Parathyroid adenoma (tissue), 2 donors: ENCODE measurements around the gene LRCOL1.

Experiments
- H2AFZ ChIP-seq: fragments of 300-600 bp; sonication (generic); one replicate; pipeline ENCODE4 v1.7.0; 2017; ENCODE audit warnings: antibody characterized with exemption, mild to moderate bottlenecking
- H3K27ac ChIP-seq: fragments of 300-600 bp; sonication (generic); one replicate; pipeline ENCODE4 v1.7.0; 2017
- H3K27me3 ChIP-seq: fragments of 300-600 bp; sonication (generic); one replicate; pipeline ENCODE4 v1.7.0; 2017; ENCODE audit warnings: low read length; ENCODE audit not compliant: control insufficient read depth, insufficient read depth
- H3K36me3 ChIP-seq: fragments of 300-600 bp; sonication (generic); one replicate; pipeline ENCODE4 v1.7.0; 2017; ENCODE audit warnings: low read length; ENCODE audit not compliant: control insufficient read depth, insufficient read depth
- H3K4me1 ChIP-seq: fragments of 300-600 bp; sonication (generic); one replicate; pipeline ENCODE4 v1.7.0; 2017; ENCODE audit warnings: control low read depth
- H3K4me2 ChIP-seq: fragments of 300-600 bp; sonication (generic); one replicate; pipeline ENCODE4 v1.7.0; 2017; ENCODE audit warnings: low read length
- H3K4me3 ChIP-seq: fragments of 300-600 bp; sonication (generic); one replicate; pipeline ENCODE4 v1.7.0; 2017; ENCODE audit warnings: low read depth, low read length
- H3K79me2 ChIP-seq: fragments of 300-600 bp; sonication (generic); one replicate; pipeline ENCODE4 v1.7.0; 2017; ENCODE audit warnings: control low read depth
- H3K9ac ChIP-seq: fragments of 300-600 bp; sonication (generic); one replicate; pipeline ENCODE4 v1.7.0; 2017; ENCODE audit warnings: mild to moderate bottlenecking
- H3K9me3 ChIP-seq: fragments of 300-600 bp; sonication (generic); one replicate; pipeline ENCODE4 v1.7.0; 2017; ENCODE audit warnings: low read length; ENCODE audit not compliant: control insufficient read depth
- CTCF ChIP-seq: fragments of 300-600 bp; sonication (generic); IDR thresholded peaks from one replicate; pipeline ENCODE4 v1.7.0; 2017; ENCODE audit warnings: antibody characterized with exemption, mild to moderate bottlenecking
- donor health status: primary hyperparathyroidism.

Gene LRCOL1

GRCh38 chr12:132572801-132573760 is 37.3 kb downstream of the LRCOL1 start:
- no peak for TF ChIP-seq CTCF
- no peak overlapping the region for H3K9ac ChIP-seq
- no peak overlapping the region for H3K4me3 ChIP-seq
- no peak overlapping the region for H3K27ac ChIP-seq
- no peaks in the 10 kb centered on the region for H3K79me2 ChIP-seq
- H3K27me3 ChIP-seq: no peaks in the 10 kb centered on the region
- no peaks in the 10 kb centered on the region for H3K9me3 ChIP-seq
- H3K4me2 ChIP-seq: no peak overlapping the region
- H3K36me3 ChIP-seq: no peaks in the 10 kb centered on the region
- no peaks in the 10 kb centered on the region for H3K4me1 ChIP-seq
- no peak overlapping the region for H2AFZ ChIP-seq

GRCh38 chr12:132572106-132572505 is 38.3 kb downstream of the LRCOL1 start:
- no peaks in the 10 kb centered on the region for H3K36me3 ChIP-seq

GRCh38 chr12:132571598-132571997 is 38.8 kb downstream of the LRCOL1 start:
- H3K4me3 ChIP-seq: no peak overlapping the region
- no peak for TF ChIP-seq CTCF
- H2AFZ ChIP-seq: no peak overlapping the region
- H3K9ac ChIP-seq: no peak overlapping the region
- no peak overlapping the region for H3K4me2 ChIP-seq
- no peak overlapping the region for H3K27ac ChIP-seq
- H3K9me3 ChIP-seq: no peaks in the 10 kb centered on the region
- no peaks in the 10 kb centered on the region for H3K4me1 ChIP-seq
- H3K36me3 ChIP-seq: no peaks in the 10 kb centered on the region
- H3K27me3 ChIP-seq: no peaks in the 10 kb centered on the region
- H3K79me2 ChIP-seq: no peaks in the 10 kb centered on the region

More at GRCh38 chr12:132572106-132572505, 38.3 kb downstream of the LRCOL1 start:
- H3K4me1 ChIP-seq: no peaks in the 10 kb centered on the region
- no peak overlapping the region for H3K4me2 ChIP-seq
- no peaks in the 10 kb centered on the region for H3K27me3 ChIP-seq
- H3K9me3 ChIP-seq: no peaks in the 10 kb centered on the region
- no peak overlapping the region for H3K4me3 ChIP-seq
- TF ChIP-seq CTCF: no peak
- H2AFZ ChIP-seq: no peak overlapping the region
- H3K27ac ChIP-seq: no peak overlapping the region
- no peaks in the 10 kb centered on the region for H3K79me2 ChIP-seq
- H3K9ac ChIP-seq: no peak overlapping the region

- no peak overlapping the region for H3K4me3 ChIP-seq
- H3K9me3 ChIP-seq: no peaks in the 10 kb centered on the region
- no peaks in the 10 kb centered on the region for H3K4me1 ChIP-seq
- no peaks in the 10 kb centered on the region for H3K27me3 ChIP-seq
- no peak overlapping the region for H3K9ac ChIP-seq
- H3K36me3 ChIP-seq: no peaks in the 10 kb centered on the region
- no peak overlapping the region for H3K4me2 ChIP-seq
- no peak overlapping the region for H3K27ac ChIP-seq
- no peak overlapping the region for H2AFZ ChIP-seq
- no peak for TF ChIP-seq CTCF
- H3K79me2 ChIP-seq: no peaks in the 10 kb centered on the region
These were observed 39.3 kb downstream of the LRCOL1 start for GRCh38 chr12:132571051-132571450.
